GM21528 (cell line): ENCODE measurements around the gene APBA3.

Experiments
- ATAC-seq: cut with Tn5 transposase; IDR thresholded peaks from one replicate; pipeline ENCODE4 v1.9.1; 2021; ENCODE audit warnings: mild to moderate bottlenecking, moderate library complexity; ENCODE audit not compliant: unreplicated experiment, low FRiP score

Gene APBA3

GRCh38 chr19:3761382-3762129, at the start of gene APBA3:
APBA3 (minus strand) TSS chr19:3761692; CDS start chr19:3760264, 1,428 bp downstream.
- peak; percentile 47 for ATAC-seq

- no peak for ATAC-seq
Observed at GRCh38 chr19:3810708-3811355, 49.3 kb upstream of the APBA3 start.

- no peak for ATAC-seq
Observed at GRCh38 chr19:3809881-3810707, 48.6 kb upstream of the APBA3 start.

- ATAC-seq: no peak
Observed at GRCh38 chr19:3808420-3809143, 47.1 kb upstream of the APBA3 start.

DNA sequence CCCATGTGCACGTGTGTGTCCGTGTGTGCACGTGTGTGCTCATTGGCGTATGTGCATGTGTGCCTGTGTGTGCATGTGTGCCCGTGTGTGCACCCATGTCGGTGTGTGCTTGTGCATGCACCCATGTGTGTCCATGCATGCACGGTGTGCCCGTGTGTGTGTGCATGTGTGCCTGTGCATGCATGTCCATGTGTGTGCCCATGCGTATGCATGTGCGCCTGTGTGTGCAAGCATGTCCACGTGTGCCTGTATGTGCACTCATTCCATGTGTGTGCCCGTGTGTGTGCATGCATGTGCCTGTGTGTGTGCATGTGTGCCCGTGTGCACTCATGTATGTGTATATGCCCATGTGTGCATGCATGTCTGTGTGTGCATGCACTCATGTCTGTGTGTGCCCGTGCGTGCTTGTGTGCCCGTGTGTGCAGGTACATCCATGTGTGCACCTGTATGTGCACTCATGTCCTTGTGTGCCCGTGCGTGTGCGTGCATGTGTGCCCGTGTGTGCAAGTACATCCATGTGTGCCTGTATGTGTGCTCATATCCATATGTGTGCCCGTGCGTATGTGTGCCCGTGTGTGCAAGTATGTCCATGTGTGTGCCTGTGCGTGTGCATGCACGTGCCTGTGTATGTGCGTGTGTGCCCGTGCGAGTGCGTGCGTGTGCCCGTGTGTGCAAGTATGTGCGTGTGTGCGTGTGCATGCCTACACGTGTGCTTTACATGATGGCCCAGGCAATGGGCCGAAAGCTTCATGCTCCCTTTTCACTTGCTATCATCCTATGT, 46.3 kb upstream of the APBA3 start:
- ATAC-seq: no peak

DNA sequence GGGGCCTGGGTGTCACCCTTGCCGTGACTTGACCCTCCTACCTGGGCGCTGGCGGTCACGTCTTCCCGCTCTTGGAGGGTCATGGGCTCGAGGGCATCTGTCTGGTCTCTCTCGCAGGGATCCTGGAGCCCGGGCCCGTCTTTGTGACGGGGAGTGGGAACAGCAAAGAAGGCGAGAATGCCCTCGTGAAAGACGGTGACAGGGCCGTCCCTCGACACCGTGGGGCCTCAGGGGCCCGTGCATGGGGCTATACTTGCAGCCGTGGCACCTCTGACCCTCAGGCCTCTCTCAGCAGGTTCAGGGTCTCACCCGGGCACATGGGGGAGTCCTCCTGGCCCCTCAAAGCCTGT, 45.6 kb upstream of the APBA3 start:
- ATAC-seq: no peak

- no peak for ATAC-seq
Observed at GRCh38 chr19:3805859-3806258, 44.4 kb upstream of the APBA3 start.

- ATAC-seq: no peak
Observed at GRCh38 chr19:3804429-3804828, 42.9 kb upstream of the APBA3 start.

GRCh38 chr19:3803986-3804385, 42.5 kb upstream of the APBA3 start:
- no peak for ATAC-seq

- ATAC-seq: no peak
Observed at GRCh38 chr19:3803114-3803888, 41.8 kb upstream of the APBA3 start.

GRCh38 chr19:3801412-3802096, 40.1 kb upstream of the APBA3 start:
- no peak for ATAC-seq

GRCh38 chr19:3800996-3801395, 39.5 kb upstream of the APBA3 start:
- no peak for ATAC-seq

DNA sequence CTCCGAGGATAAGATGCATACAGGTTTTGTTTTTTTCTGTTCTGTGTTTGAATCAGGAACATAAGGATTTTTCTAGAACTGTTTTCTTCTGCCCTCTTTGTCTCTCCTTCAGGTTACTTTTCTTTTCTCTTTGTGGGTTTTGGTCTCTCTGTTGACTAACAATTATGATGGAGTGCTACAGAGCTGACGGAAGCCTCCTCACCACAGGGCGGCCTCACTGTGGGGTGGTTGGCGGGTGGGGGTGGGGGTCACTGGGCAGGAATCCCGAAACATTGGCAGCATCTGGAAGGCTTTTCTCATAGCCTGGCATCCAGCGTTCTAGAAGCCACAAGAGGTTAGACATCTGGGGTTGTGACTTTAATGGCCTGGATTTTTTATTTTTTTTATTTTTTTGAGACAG, 36.6 kb upstream of the APBA3 start:
- no peak for ATAC-seq

DNA sequence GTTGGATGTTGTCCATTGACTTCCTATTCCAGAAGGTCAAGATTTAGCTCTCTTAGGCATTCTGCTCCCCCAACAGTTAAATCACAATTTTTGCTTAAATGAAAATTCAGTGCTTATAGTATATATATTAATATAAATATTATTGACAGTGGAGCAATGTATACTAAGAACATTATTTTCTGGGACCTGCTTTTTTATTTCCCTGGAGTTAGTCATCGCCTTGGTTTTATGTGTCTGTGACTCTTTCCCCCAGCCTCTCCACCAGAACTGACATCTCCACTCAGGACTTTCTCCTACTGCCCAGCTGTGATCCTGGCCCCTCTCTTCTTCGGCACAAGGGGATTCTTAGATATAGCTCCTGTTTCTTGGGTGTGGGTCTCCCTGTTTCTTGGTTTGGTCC, 34.9 kb upstream of the APBA3 start:
- ATAC-seq: no peak

DNA sequence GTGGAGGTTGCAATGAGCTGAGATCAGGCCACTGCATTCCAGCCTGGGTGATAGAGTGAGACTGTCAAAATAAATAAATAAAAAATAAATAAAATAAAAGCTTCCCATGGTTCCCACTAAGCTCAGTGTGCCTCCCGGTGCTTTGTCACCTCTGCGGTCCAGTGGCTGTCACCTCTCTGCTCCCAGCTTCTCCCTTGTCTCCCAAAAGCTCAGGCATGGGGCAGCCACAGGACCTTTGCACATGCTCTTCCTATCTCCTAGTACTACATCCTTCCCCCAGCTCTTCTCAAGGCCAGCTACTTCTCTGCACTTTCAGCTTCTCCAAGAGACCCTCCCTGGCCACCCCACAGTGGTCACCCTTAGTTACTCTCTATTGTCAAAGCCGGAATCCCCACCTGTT, 32.3 kb upstream of the APBA3 start:
- ATAC-seq: no peak

DNA sequence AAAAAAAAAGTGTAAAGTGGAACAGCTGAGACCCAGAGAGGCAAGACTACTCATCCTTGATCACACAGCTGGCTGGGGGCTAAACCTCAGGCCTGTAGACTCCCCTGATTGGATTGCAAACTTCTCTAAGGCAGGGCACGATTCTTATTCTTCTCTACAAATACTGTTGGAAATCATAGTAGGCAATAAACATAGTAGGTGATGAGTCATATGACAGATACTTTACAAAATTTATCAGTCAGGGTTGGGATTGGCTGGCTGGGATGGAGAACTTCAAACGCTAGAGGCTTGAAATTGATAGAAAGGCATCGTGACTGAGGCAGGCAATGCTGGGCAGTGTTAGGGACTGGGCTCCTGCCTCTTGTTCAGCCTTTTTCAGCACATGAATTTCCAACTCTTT, 30.6 kb upstream of the APBA3 start:
- ATAC-seq: no peak

GRCh38 chr19:3790941-3791340, 29.4 kb upstream of the APBA3 start:
- no peak for ATAC-seq

DNA sequence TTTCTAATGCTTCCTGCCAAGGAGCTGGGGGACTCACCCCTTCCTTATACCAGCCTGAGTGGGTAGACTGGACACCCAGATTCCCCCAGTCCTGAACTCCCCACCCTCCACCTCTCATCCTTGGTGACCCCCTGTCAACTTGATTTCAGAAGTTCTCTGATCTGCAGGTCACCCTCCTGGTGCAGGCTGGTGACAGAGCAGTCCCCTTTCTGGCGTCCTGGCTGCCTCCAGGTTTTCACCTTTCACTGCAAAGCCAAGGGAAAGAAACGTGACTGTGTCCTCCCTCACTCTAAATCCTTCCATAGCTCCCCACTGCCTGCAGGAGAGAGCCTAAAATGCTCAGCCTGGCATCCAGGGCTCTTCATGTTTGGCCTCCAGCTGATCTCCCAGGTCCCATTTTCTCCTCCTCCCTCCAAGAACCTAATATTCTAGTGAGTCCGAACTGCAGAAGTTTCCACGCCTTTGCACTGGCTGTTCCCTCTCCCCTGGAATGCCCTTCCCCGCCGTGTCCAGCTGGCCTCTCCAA, 28.8 kb upstream of the APBA3 start:
- ATAC-seq: no peak
